ENCODE data around the gene OR5T1.

The OR5T1 gene

GRCh38 chr11:56273854-56274253 lies at the start of gene OR5T1:
Gene OR5T1, plus strand, starts transcription at chr11:56274154. Its CDS starts 1,485 bp downstream, at chr11:56275639.
- no peak for DNase-seq

GRCh38 chr11:56234155-56234554 lies 39.8 kb upstream of the OR5T1 start, which contains the start of gene OR5T2:
Gene OR5T2, minus strand, starts transcription at chr11:56234255. Its CDS starts 1,193 bp downstream, at chr11:56233062.
- DNase-seq: no peak

- DNase-seq: no peak
Observed at GRCh38 chr11:56251954-56252353, 22.0 kb upstream of the OR5T1 start, which contains the start of gene OR5T3. Gene OR5T3, plus strand, starts transcription at chr11:56252254. Its CDS starts 0 bp downstream, at chr11:56252254.

DNA sequence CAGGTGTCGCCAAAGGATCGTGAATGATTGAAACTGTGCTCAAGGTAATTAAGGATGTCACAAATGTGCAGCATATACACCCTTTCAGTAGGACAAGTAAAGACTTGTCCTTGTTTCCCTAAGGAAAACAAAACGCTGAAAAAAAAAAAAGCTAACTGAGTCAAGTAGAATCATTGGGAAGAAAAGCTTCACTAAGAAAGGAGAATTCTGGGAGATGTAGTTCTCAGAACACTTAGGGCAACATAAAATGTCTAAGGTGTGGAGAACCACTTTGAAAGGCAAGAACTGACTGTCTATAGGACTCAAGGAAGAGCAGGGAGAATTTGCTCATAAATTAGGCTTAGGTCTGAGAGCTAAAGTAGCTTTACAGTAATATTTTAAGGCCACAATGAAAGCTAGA lies 2.9 kb upstream of the OR5T1 start:
- no peak for DNase-seq

DNA sequence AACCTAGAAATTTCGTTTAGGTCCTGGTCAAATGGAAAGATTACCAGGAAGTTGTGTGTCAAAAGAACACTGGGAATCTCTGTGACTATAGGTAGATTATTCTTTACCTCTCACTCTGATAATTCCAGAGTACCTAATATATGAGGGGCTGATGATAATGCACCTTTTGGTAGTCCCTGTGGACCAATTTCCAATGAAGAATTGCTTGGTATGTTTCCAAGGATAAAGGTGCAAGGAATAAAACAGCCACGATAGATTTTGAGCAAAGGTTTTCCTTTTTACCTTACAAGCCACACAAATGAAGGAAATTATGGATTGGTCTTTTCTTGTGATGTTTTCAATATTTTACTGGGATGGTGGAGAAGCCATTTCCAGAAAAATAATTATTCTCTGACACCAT lies 18.2 kb downstream of the OR5T1 start, which contains the start of gene OR8H1:
OR8H1 (minus strand) TSS at position 101 of the 400 bp plus-strand sequence. CDS start 1,192 bp downstream, outside the sequence.
- no peak for DNase-seq

DNA sequence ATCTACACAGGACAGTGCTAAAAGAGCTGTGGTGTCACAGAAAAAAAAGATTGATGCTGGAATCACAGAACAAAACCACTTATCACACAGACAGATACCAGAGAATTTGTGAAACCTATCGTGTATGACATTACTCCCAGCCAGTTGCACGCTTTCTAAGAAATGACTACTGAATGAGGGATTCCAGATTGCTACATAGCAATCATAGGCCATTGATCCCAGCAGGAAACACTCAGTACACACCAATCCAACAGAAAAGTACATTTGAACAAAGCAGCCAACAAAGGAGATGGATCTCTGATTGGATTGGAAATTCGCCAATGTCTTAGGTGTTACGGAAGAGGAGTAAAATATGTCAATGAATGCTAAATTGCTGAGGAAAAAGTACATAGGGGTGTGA lies 22.9 kb downstream of the OR5T1 start:
- DNase-seq: no peak

DNA sequence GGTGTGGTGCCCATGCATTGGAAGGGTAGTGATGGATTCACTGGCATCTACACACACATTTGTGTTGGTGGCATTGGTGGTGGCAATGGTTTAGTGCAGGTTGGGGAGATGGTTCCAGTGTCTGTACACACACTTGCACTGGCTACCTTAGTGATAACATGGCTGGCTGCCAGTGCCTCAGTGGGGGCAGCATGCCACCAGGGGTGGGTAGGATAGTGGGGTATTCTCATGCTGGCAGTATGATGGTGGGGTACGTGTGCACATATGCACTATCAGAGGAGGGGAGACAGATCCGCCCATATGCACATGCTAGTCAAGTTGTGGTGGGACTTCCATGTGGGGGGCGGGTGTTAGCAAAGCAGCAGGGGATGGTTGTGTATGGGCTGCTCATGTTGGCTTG lies 33.9 kb downstream of the OR5T1 start:
- DNase-seq: no peak

DNA sequence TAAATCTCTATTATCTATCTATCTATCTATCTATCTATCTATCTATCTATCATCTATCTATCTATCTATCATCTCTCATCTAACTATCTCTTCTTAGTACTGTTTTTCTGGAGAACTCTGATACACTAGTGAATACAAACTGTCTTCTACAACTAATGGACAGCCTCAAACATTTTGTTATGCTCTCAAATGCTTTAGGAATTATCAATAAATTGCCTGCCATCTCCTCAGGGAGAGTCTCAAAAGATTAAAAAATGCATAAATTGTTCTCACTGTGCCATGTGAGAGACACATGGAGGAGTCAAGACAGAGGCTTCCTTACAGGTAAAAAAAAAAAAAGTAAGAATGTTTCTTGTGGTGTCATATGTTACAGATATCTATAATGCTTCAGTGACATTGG lies 40.9 kb downstream of the OR5T1 start, which contains the start of gene OR8K3:
OR8K3 (plus strand) TSS at position 301 of the 400 bp plus-strand sequence. CDS start 3,163 bp downstream, outside the sequence.
- DNase-seq: no peak

Data from NCI-H446 (cell line).